H9 (cell line): ENCODE results near the gene ERC2. TPM values are rescaled to one million over a fixed set of nuclear protein-coding genes. Genes with fewer than 3 reads are reported as not detected.

Experiments
- DNase-seq: peaks from one replicate; pipeline ENCODE4 v3.0.0-alpha.2; 2017
- H2AFZ ChIP-seq: one replicate; pipeline ENCODE4 v1.6.1; 2013; ENCODE audit warnings: mild to moderate bottlenecking, low read length, control low read depth, moderate library complexity
- H2AK5ac ChIP-seq: 2 replicates; pipeline ENCODE4 v1.6.1; 2013; ENCODE audit warnings: low read length, control low read depth, mixed read lengths; ENCODE audit not compliant: insufficient read length
- H2BK120ac ChIP-seq: one replicate; pipeline ENCODE4 v1.6.1; 2013; ENCODE audit warnings: low read depth, mild to moderate bottlenecking, low read length, control low read depth, inconsistent platforms; ENCODE audit not compliant: poor library complexity, severe bottlenecking
- H2BK12ac ChIP-seq: 2 replicates; pipeline ENCODE4 v1.6.1; 2013; ENCODE audit warnings: low read length, control low read depth, mixed read lengths, low read depth; ENCODE audit not compliant: insufficient read length
- H2BK15ac ChIP-seq: 2 replicates; pipeline ENCODE4 v1.6.1; 2013; ENCODE audit warnings: low read depth, low read length, control low read depth
- H2BK20ac ChIP-seq: one replicate; pipeline ENCODE4 v1.6.1; 2013; ENCODE audit warnings: low read depth, mild to moderate bottlenecking, low read length, control low read depth, inconsistent platforms; ENCODE audit not compliant: poor library complexity, severe bottlenecking
- H2BK5ac ChIP-seq: 2 replicates; pipeline ENCODE4 v1.6.1; 2013; ENCODE audit warnings: low read length, control low read depth, mixed read lengths; ENCODE audit not compliant: insufficient read length
- H3K14ac ChIP-seq: 2 replicates; pipeline ENCODE4 v1.6.1; 2013; ENCODE audit warnings: low read length, control low read depth; ENCODE audit not compliant: insufficient read depth
- H3K18ac ChIP-seq: 2 replicates; pipeline ENCODE4 v1.6.1; 2013; ENCODE audit warnings: low read depth, mild to moderate bottlenecking, mixed read lengths, low read length, control low read depth; ENCODE audit not compliant: insufficient read length
- H3K23ac ChIP-seq: 2 replicates; pipeline ENCODE4 v1.6.1; 2013; ENCODE audit warnings: low read length, control low read depth, mixed read lengths, low read depth; ENCODE audit not compliant: insufficient read length
- H3K23me2 ChIP-seq: 2 replicates; pipeline ENCODE4 v1.6.1; 2013; ENCODE audit warnings: low read depth, mild to moderate bottlenecking, mixed read lengths, low read length, control low read depth; ENCODE audit not compliant: insufficient read length, poor library complexity, severe bottlenecking
- H3K27ac ChIP-seq: 2 replicates; pipeline ENCODE4 v1.5.1; 2013; ENCODE audit warnings: low read length, control low read depth, mixed read lengths, low read depth; ENCODE audit not compliant: insufficient read length
- H3K27me3 ChIP-seq: 2 replicates; pipeline ENCODE4 v1.6.1; 2013; ENCODE audit warnings: low read length, control low read depth, inconsistent platforms; ENCODE audit not compliant: insufficient read depth
- H3K4ac ChIP-seq: 2 replicates; pipeline ENCODE4 v1.6.1; 2013; ENCODE audit warnings: low read depth, mild to moderate bottlenecking, control low read depth, inconsistent platforms, low read length, moderate library complexity
- H3K4me1 ChIP-seq: 2 replicates; pipeline ENCODE4 v1.6.1; 2013; ENCODE audit warnings: low read length, control low read depth, inconsistent platforms; ENCODE audit not compliant: insufficient read depth
- H3K4me2 ChIP-seq: 2 replicates; pipeline ENCODE4 v1.6.1; 2013; ENCODE audit warnings: low read length, control low read depth, mixed read lengths; ENCODE audit not compliant: insufficient read length, insufficient read depth
- H3K56ac ChIP-seq: 2 replicates; pipeline ENCODE4 v1.6.1; 2013; ENCODE audit warnings: low read depth, mild to moderate bottlenecking, mixed read lengths, low read length, control low read depth; ENCODE audit not compliant: insufficient read length
- H3K79me1 ChIP-seq: 2 replicates; pipeline ENCODE4 v1.6.1; 2013; ENCODE audit warnings: low read depth, mild to moderate bottlenecking, moderate library complexity, low read length, control low read depth, inconsistent platforms; ENCODE audit not compliant: insufficient read depth, poor library complexity, severe bottlenecking
- H3K79me2 ChIP-seq: 2 replicates; pipeline ENCODE4 v1.6.1; 2013; ENCODE audit warnings: low read length, control low read depth, inconsistent platforms; ENCODE audit not compliant: insufficient read depth
- H3K9ac ChIP-seq: 2 replicates; pipeline ENCODE4 v1.6.1; 2013; ENCODE audit warnings: low read length, control low read depth, mixed read lengths; ENCODE audit not compliant: insufficient read length; ENCODE audit errors: extremely low read depth
- H3K9me3 ChIP-seq: one replicate; pipeline ENCODE4 v1.6.1; 2013; ENCODE audit warnings: low read depth, low read length, inconsistent platforms; ENCODE audit not compliant: control insufficient read depth
- H3T11ph ChIP-seq: one replicate; pipeline ENCODE4 v1.6.1; 2013; ENCODE audit warnings: mild to moderate bottlenecking, low read length, control low read depth, inconsistent platforms
- H4K20me1 ChIP-seq: one replicate; pipeline ENCODE4 v1.6.1; 2013; ENCODE audit not compliant: control insufficient read depth, insufficient read length, insufficient read depth
- H4K5ac ChIP-seq: 2 replicates; pipeline ENCODE4 v1.6.1; 2013; ENCODE audit warnings: low read depth, mild to moderate bottlenecking, mixed read lengths, low read length, control low read depth; ENCODE audit not compliant: insufficient read length
- H4K8ac ChIP-seq: replicated peaks from 2 replicates; pipeline ENCODE4 v1.6.1; 2013; ENCODE audit warnings: low read length, control low read depth, mixed read lengths, low read depth; ENCODE audit not compliant: insufficient read length
- H4K91ac ChIP-seq: 2 replicates; pipeline ENCODE4 v1.6.1; 2013; ENCODE audit warnings: low read depth, mild to moderate bottlenecking, moderate library complexity, mixed read lengths, low read length, control low read depth; ENCODE audit not compliant: insufficient read length
- H3K27ac Mint-ChIP-seq, 3 experiments: 2 replicates in 2 of 3; 3 replicates in 1 of 3; pipeline ENCODE4 v1.8.0; 2020 to 2021; ENCODE audit warnings: mixed read lengths in 3 of 3, mild to moderate bottlenecking in 1 of 3, moderate library complexity in 1 of 3
- H3K27me3 Mint-ChIP-seq: 2 replicates; pipeline ENCODE4 v1.8.0; 2021; ENCODE audit warnings: low read depth, mild to moderate bottlenecking, moderate library complexity, mixed read lengths
- H3K36me3 Mint-ChIP-seq, 3 experiments: 2 replicates in 2 of 3; 3 replicates in 1 of 3; pipeline ENCODE4 v1.8.0; 2020 to 2021; ENCODE audit warnings: low read depth in 3 of 3, mixed read lengths in 3 of 3; ENCODE audit not compliant: insufficient read depth in 1 of 3
- H3K4me1 Mint-ChIP-seq, 2 experiments: 2 replicates each; pipeline ENCODE4 v1.8.0; 2020; ENCODE audit warnings: mixed read lengths in 2 of 2
- H3K4me3 Mint-ChIP-seq, 2 experiments: 2 replicates in 1 of 2; 3 replicates in 1 of 2; pipeline ENCODE4 v1.8.0; 2020 to 2021; ENCODE audit warnings: mild to moderate bottlenecking in 2 of 2, mixed read lengths in 2 of 2, moderate library complexity in 1 of 2
- H3K9me3 Mint-ChIP-seq, 2 experiments: 2 replicates in 1 of 2; 3 replicates in 1 of 2; pipeline ENCODE4 v1.8.0; 2020; ENCODE audit warnings: mild to moderate bottlenecking in 2 of 2, mixed read lengths in 2 of 2, moderate library complexity in 1 of 2
- WGBS: extraction: QIAGEN DNeasy Blood & Tissue Kit; methylation state at CpG from one replicate; pipeline ENCODE4 v1.1.7; 2013; ENCODE audit warnings: missing lambda C conversion rate, low lambda C conversion rate, mixed read lengths; ENCODE audit not compliant: insufficient read length; ENCODE audit errors: extremely low coverage; 5-methylcytosine and 5-hydroxymethylcytosine counted together
- total RNA-seq: library from RNA; stranded (reverse); gene quantifications from 2 replicates; pipeline ENCODE4 v1.2.1, GENCODE V29; 2021
- TF ChIP-seq, protein P1 (sequence below): fragments of 200-600 bp; sonication (generic); conservative IDR thresholded peaks from 3 replicates; pipeline ENCODE4 v1.8.0; 2021; ENCODE audit warnings: antibody characterized with exemption, mild to moderate bottlenecking

Gene ERC2
- total RNA-seq, 1 experiment from 2014 or later, result 15.4 TPM

DNA sequence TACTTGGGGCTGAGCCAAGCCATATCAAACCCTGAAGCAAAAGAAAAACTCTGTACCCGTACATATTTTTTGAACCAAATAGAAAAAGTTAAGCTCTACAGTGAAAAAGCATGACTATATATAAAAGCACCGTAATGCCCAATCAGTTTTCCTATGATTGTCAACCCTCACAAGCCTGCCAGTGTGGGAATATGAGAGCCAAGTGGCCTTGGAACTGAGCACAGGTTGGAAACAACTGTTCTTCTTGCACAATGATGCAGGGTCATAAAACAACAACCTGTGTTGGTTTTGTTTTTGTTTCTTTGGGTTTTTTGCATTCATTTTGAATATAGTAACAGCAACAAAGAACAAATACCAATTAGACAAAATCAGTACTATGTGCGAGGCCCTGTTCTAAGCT, 3.5 kb upstream of the ERC2 start:
- no peak overlapping the region for H2AK5ac ChIP-seq
- Mint-ChIP-seq H3K4me3 (no peak overlapping the region), H3K27me3 (peaks cover 6% of the 10 kb centered on the region), H3K27ac (no peak overlapping the region), H3K4me1 (peaks cover 14% of the 10 kb centered on the region in 2 experiments), H3K9me3 (no peaks in the 10 kb centered on the region), H3K36me3 (no peaks in the 10 kb centered on the region; a peak in 1 of 7 replicates)
- peaks cover 4% of the 10 kb centered on the region for H3K23me2 ChIP-seq
- no peak overlapping the region for H3K4me2 ChIP-seq
- H2BK120ac ChIP-seq, result no peak overlapping the region
- H3K4ac ChIP-seq, result no peak overlapping the region
- H3K4me1 ChIP-seq, result no peaks in the 10 kb centered on the region; the same call in 1 of the 2 replicates
- no peak for DNase-seq
- H3K18ac ChIP-seq, result no peak overlapping the region
- H2AFZ ChIP-seq, result no peak overlapping the region
- H3K56ac ChIP-seq, result no peak overlapping the region
- no peaks in the 10 kb centered on the region for H3K27me3 ChIP-seq
- H3K9ac ChIP-seq, result no peak overlapping the region
- no peak overlapping the region for H3K14ac ChIP-seq
- H2BK5ac ChIP-seq, result no peak overlapping the region
- no peak overlapping the region for H4K5ac ChIP-seq
- no peak overlapping the region for H4K8ac ChIP-seq
- no peak overlapping the region for H3T11ph ChIP-seq
- WGBS, result no CpG with 5 or more reads among the region's 3 CpGs
- no peaks in the 10 kb centered on the region for H4K20me1 ChIP-seq
- no peaks in the 10 kb centered on the region for H3K9me3 ChIP-seq
- no peak overlapping the region for H2BK15ac ChIP-seq
- H3K79me1 ChIP-seq, result no peaks in the 10 kb centered on the region
- no peak overlapping the region for H3K23ac ChIP-seq
- no peak overlapping the region for H4K91ac ChIP-seq
- no peak overlapping the region for H2BK12ac ChIP-seq
- H3K27ac ChIP-seq, result no peak overlapping the region
- no peak overlapping the region for H2BK20ac ChIP-seq
- no peaks in the 10 kb centered on the region for H3K79me2 ChIP-seq
- TF ChIP-seq, protein P1, sequence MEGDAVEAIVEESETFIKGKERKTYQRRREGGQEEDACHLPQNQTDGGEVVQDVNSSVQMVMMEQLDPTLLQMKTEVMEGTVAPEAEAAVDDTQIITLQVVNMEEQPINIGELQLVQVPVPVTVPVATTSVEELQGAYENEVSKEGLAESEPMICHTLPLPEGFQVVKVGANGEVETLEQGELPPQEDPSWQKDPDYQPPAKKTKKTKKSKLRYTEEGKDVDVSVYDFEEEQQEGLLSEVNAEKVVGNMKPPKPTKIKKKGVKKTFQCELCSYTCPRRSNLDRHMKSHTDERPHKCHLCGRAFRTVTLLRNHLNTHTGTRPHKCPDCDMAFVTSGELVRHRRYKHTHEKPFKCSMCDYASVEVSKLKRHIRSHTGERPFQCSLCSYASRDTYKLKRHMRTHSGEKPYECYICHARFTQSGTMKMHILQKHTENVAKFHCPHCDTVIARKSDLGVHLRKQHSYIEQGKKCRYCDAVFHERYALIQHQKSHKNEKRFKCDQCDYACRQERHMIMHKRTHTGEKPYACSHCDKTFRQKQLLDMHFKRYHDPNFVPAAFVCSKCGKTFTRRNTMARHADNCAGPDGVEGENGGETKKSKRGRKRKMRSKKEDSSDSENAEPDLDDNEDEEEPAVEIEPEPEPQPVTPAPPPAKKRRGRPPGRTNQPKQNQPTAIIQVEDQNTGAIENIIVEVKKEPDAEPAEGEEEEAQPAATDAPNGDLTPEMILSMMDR, result no peak
